OCI-LY1 (cell line): ENCODE measurements around the gene PTPRM.

Source experiments
- EZH2 ChIP-seq: fragments of 200-600 bp; sonication (generic), shearing (Covaris generic); IDR thresholded peaks from 2 replicates; pipeline ENCODE4 v1.8.0; 2017; ENCODE audit warnings: borderline replicate concordance, mixed run types, mild to moderate bottlenecking, antibody characterized with exemption, low read length, moderate library complexity, mixed read lengths
- TF ChIP-seq, protein P1 (sequence below): fragments of 200-600 bp; sonication (generic), shearing (Covaris generic); IDR thresholded peaks from 2 replicates; pipeline ENCODE4 v1.5.1; 2017; ENCODE audit warnings: mild to moderate bottlenecking, antibody characterized with exemption, low read length, moderate library complexity, mixed read lengths

DNA sequence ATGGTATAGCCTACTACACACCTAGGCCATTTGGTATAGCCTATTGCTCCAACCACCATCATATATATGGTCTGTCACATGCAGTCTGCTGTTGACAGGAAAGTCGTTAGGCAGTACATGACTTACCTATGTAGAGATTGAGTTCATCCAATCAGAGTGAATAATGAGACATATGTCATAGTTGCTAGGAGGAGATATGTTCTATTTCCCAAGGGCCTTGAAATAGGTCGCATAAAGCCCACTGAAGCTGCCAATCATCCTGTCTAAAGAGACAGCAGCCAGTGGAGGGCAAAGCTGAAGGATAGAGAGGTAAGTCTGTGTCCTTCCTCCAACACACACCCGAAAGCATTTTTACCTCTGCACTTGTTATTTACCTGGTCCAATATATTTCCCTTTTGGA is 263.4 kb downstream of the PTPRM start:
- TF ChIP-seq, protein P1, sequence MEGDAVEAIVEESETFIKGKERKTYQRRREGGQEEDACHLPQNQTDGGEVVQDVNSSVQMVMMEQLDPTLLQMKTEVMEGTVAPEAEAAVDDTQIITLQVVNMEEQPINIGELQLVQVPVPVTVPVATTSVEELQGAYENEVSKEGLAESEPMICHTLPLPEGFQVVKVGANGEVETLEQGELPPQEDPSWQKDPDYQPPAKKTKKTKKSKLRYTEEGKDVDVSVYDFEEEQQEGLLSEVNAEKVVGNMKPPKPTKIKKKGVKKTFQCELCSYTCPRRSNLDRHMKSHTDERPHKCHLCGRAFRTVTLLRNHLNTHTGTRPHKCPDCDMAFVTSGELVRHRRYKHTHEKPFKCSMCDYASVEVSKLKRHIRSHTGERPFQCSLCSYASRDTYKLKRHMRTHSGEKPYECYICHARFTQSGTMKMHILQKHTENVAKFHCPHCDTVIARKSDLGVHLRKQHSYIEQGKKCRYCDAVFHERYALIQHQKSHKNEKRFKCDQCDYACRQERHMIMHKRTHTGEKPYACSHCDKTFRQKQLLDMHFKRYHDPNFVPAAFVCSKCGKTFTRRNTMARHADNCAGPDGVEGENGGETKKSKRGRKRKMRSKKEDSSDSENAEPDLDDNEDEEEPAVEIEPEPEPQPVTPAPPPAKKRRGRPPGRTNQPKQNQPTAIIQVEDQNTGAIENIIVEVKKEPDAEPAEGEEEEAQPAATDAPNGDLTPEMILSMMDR: no peak
- no peak for TF ChIP-seq EZH2
